GM12878 (cell line): ENCODE data around the gene NEK7. TPM values are rescaled to one million over a fixed set of nuclear protein-coding genes. Genes with fewer than 3 reads are reported as not detected.

Source experiments
- ATAC-seq: fragments of 200-7000 bp; cut with Tn5 transposase; 3 replicates; pipeline ENCODE4 v1.9.1; 2020; ENCODE audit warnings: mild to moderate bottlenecking, moderate library complexity
- BruUV-seq: library from RNA; stranded (reverse); fragments of 400-500 nt; replicated peaks from 2 replicates; lab custom pipeline; 2021; lab: Mats Ljungman, UMichigan
- CTCF ChIA-PET: fragments of 300-600 bp; sonication (Branson Sonifier 250); formaldehyde crosslinking; extraction: SDS; loops from one replicate; lab custom pipeline; 2021; ENCODE audit warnings: inconsistent platforms; lab: Yijun Ruan, JAX
- POLR2A ChIA-PET: fragments of 350-600 bp; formaldehyde crosslinking; extraction: SDS; loops from one replicate; lab custom pipeline; 2021; ENCODE audit warnings: inconsistent platforms; lab: Charles Lee
- RAD21 ChIA-PET: fragments of 300-600 bp; sonication (Branson Sonifier 250); formaldehyde crosslinking; loops from one replicate; lab custom pipeline; 2023; ENCODE audit warnings: antibody characterized with exemption; ENCODE audit not compliant: unreplicated experiment; lab: Charles Lee
- SMC1A ChIA-PET: fragments of 300-600 bp; sonication (Branson Sonifier 250); formaldehyde crosslinking; loops from one replicate; lab custom pipeline; 2023; ENCODE audit not compliant: unreplicated experiment, uncharacterized antibody; lab: Charles Lee
- DNase-seq: peaks from one replicate; pipeline ENCODE4 v3.0.0-alpha.2; 2011; ENCODE audit warnings: low read depth, low spot score
- FAIRE-seq: peaks from 3 replicates; lab custom pipeline; 2011; peaks lifted over from hg19 to GRCh38; lab: Jason Lieb, UNC
- H2AFZ ChIP-seq: 2 replicates; pipeline ENCODE4 v1.6.0; 2011; ENCODE audit warnings: low read depth, low read length, control low read depth; ENCODE audit not compliant: control insufficient read depth
- H3K27ac ChIP-seq: 2 replicates; pipeline ENCODE4 v1.5.1; 2011; ENCODE audit warnings: control low read depth; ENCODE audit not compliant: control insufficient read depth, insufficient read depth
- H3K27me3 ChIP-seq, 2 experiments: replicated peaks in 1 of 2; 2 replicates each; pipeline versions ENCODE4 v1.6.0 to v1.6.1; 2011; ENCODE audit warnings: low read length in 1 of 2; ENCODE audit not compliant: control insufficient read depth in 2 of 2, insufficient read depth in 2 of 2
- H3K36me3 ChIP-seq, 2 experiments: 2 replicates each; pipeline ENCODE4 v1.5.1; 2011; ENCODE audit warnings: low read length in 1 of 2; ENCODE audit not compliant: control insufficient read depth in 2 of 2, insufficient read depth in 2 of 2
- H3K4me1 ChIP-seq: 2 replicates; pipeline ENCODE4 v1.6.1; 2011; ENCODE audit warnings: mild to moderate bottlenecking, low read length, moderate library complexity, mixed read lengths; ENCODE audit not compliant: control insufficient read depth, insufficient read depth
- H3K4me2 ChIP-seq: 2 replicates; pipeline ENCODE4 v1.6.0; 2011; ENCODE audit warnings: control low read depth; ENCODE audit not compliant: control insufficient read depth, insufficient read depth
- H3K4me3 ChIP-seq: fragments of 200-600 bp; sonication (generic); 2 replicates; pipeline ENCODE4 v1.5.1; 2016
- H3K79me2 ChIP-seq: 2 replicates; pipeline ENCODE4 v1.6.0; 2011; ENCODE audit warnings: low read length; ENCODE audit not compliant: control insufficient read depth, insufficient read depth
- H3K9ac ChIP-seq: 2 replicates; pipeline ENCODE4 v1.8.0; 2011; ENCODE audit warnings: low read length, control low read depth, mixed read lengths; ENCODE audit not compliant: control insufficient read depth, insufficient read depth
- H3K9me3 ChIP-seq: replicated peaks from 3 replicates; pipeline ENCODE4 v1.5.1; 2011; ENCODE audit warnings: mild to moderate bottlenecking, low read length; ENCODE audit not compliant: control insufficient read depth, insufficient read depth
- H4K20me1 ChIP-seq: 2 replicates; pipeline ENCODE4 v1.6.0; 2011; ENCODE audit not compliant: control insufficient read depth, insufficient read depth
- CHD1 ChIP-seq: IDR thresholded peaks from 2 replicates; pipeline ENCODE4 v1.6.1; 2012; ENCODE audit warnings: low read depth, low read length, improper control_type of control experiment
- CHD2 ChIP-seq: IDR thresholded peaks from 2 replicates; pipeline ENCODE4 v1.6.1; 2011; ENCODE audit warnings: low read depth, low read length, improper control_type of control experiment, borderline replicate concordance
- CREM ChIP-seq: IDR thresholded peaks from 2 replicates; pipeline ENCODE4 v1.6.1; 2014; ENCODE audit warnings: antibody characterized with exemption, low read depth
- JUNB ChIP-seq: IDR thresholded peaks from 2 replicates; pipeline ENCODE4 v1.6.1; 2016; ENCODE audit warnings: antibody characterized with exemption, mild to moderate bottlenecking
- KDM1A ChIP-seq: fragments of 200-600 bp; sonication (generic); IDR thresholded peaks from 2 replicates; pipeline ENCODE4 v1.6.1; 2016; ENCODE audit warnings: borderline replicate concordance
- MLLT1 ChIP-seq: fragments of 450-650 bp; IDR thresholded peaks from 2 replicates; pipeline ENCODE4 v1.6.1; 2016; ENCODE audit warnings: mild to moderate bottlenecking
- NR2F1 ChIP-seq: fragments of 450-650 bp; conservative IDR thresholded peaks from 2 replicates; pipeline ENCODE4 v1.6.1; 2017; ENCODE audit warnings: mild to moderate bottlenecking
- RAD51 ChIP-seq: fragments of 450-650 bp; IDR thresholded peaks from 2 replicates; pipeline ENCODE4 v1.6.1; 2016; ENCODE audit warnings: moderate library complexity, mild to moderate bottlenecking, inconsistent platforms
- RCOR1 ChIP-seq: conservative IDR thresholded peaks from 2 replicates; pipeline ENCODE4 v1.6.1; 2012; ENCODE audit warnings: low read depth, low read length, improper control_type of control experiment
- SP1 ChIP-seq: IDR thresholded peaks from one replicate; pipeline ENCODE4 v1.6.1; 2011; ENCODE audit warnings: low read depth, low read length
- TAF1 ChIP-seq: IDR thresholded peaks from 2 replicates; pipeline ENCODE4 v1.6.1; 2011; ENCODE audit warnings: mild to moderate bottlenecking, low read depth, low read length, borderline replicate concordance
- TBL1XR1 ChIP-seq: IDR thresholded peaks from 2 replicates; pipeline ENCODE4 v1.6.1; 2012; ENCODE audit warnings: low read depth, low read length, improper control_type of control experiment
- TCF12 ChIP-seq: IDR thresholded peaks from 2 replicates; pipeline ENCODE4 v1.6.1; 2011; ENCODE audit warnings: low read depth, mild to moderate bottlenecking, low read length
- ZNF217 ChIP-seq: fragments of 450-650 bp; IDR thresholded peaks from 2 replicates; pipeline ENCODE4 v1.6.1; 2017; ENCODE audit warnings: antibody characterized with exemption, mild to moderate bottlenecking
- ZNF24 ChIP-seq: fragments of 450-650 bp; IDR thresholded peaks from 2 replicates; pipeline ENCODE4 v1.6.1; 2017; ENCODE audit warnings: antibody characterized with exemption, mild to moderate bottlenecking
- WGBS: methylation state at CpG from one replicate; pipeline ENCODE4 v1.1.6; 2016; ENCODE audit warnings: low lambda C conversion rate; ENCODE audit not compliant: insufficient replicate concordance, insufficient coverage; ENCODE audit errors: missing lambda C conversion rate; 5-methylcytosine and 5-hydroxymethylcytosine counted together
- in situ Hi-C: fragments of 300-500 bp; cut with MboI; formaldehyde crosslinking; loops from 9 replicates; pipeline ENCODE4 v1.14.3; 2018; ENCODE audit warnings: mixed read lengths
- intact Hi-C: fragments of 100-400 bp; cut with micrococcal nuclease; formaldehyde crosslinking; loops from one replicate; pipeline ENCODE4 v1.14.2; 2022; ENCODE audit not compliant: unreplicated experiment
- polyA plus RNA-seq, 11 experiments: library from polyadenylated mRNA; depleted of rRNA in 4 of 11; unstranded in 6 of 11; stranded (reverse) in 5 of 11; fragments of >200 nt; fragmentation: Nextera tagmentation in 4 of 11; fragmentation: Illumina TruSeq in 1 of 11; extraction: Ambion mirVana in 4 of 11; extraction: Trizol in 1 of 11; gene quantifications; 1 replicate in 1 of 11; 2 replicates in 10 of 11; pipeline versions ENCODE4 v1.2.1 to v1.2.3, GENCODE V29; 2011 to 2016; ENCODE audit warnings: inconsistent platforms in 2 of 11, missing spikeins in 2 of 11, low read depth in 1 of 11
- total RNA-seq, 4 experiments: library from RNA; depleted of rRNA in 3 of 4; stranded (reverse); fragments of >200 nt in 3 of 4; fragmentation: Illumina TruSeq in 1 of 4; extraction: Trizol in 1 of 4; gene quantifications; 2 replicates each; pipeline versions ENCODE4 v1.2.1 to v1.2.3, GENCODE V29; 2013 to 2021
- TF ChIP-seq, protein P1 (sequence below): IDR thresholded peaks from 2 replicates; pipeline ENCODE4 v1.6.1; 2011; ENCODE audit warnings: mild to moderate bottlenecking, low read depth, low read length, moderate library complexity; ENCODE audit not compliant: insufficient replicate concordance

The NEK7 gene
- total and polyA plus RNA-seq, 10 of the 15 experiments (the other 5 are each of a cell fraction or from before 2014, with no cell fraction given) = 9.4 to 77.7 (median 24.0) TPM

- FAIRE-seq (no peak), ATAC-seq (no peak)
- Histone ChIP-seq H4K20me1 (no peaks in the 10 kb centered on the region), H3K27ac (no peak overlapping the region), H2AFZ (no peak overlapping the region), H3K36me3 (peaks cover 0 to 3% of the 10 kb centered on the region in 2 experiments; a peak in 2 of 4 replicates), H3K79me2 (no peaks in the 10 kb centered on the region), H3K27me3 (no peaks in the 10 kb centered on the region), H3K4me3 (no peak overlapping the region), H3K9me3 (no peaks in the 10 kb centered on the region), H3K9ac (no peak overlapping the region)
- in situ Hi-C loops (no loop called here), intact Hi-C loops (no loop called here)
- CTCF ChIA-PET = interaction anchor here (0.9 to 1.7 kb wide), 6 partner anchors 9 to 86 kb away, joined by 3 to 11 read pairs (median 4); no protein-coding TSS in a partner anchor
- SMC1A ChIA-PET = interaction anchor here (0.8 to 2.4 kb wide), 7 partner anchors 9 to 96 kb away, joined by 3 to 7 read pairs (median 4); no protein-coding TSS in a partner anchor
- POLR2A ChIA-PET = interaction anchor here (1.1 kb wide), 1 partner anchor 9 kb away, joined by 3 read pairs; no protein-coding TSS in a partner anchor
- BruUV-seq = no TSS peak
- RAD21 ChIA-PET = interaction anchor here (0.8 to 1.2 kb wide), 3 partner anchors 12 to 111 kb away, joined by 3 to 4 read pairs (median 3); no protein-coding TSS in a partner anchor
- TF ChIP-seq CREM = no peak
- no peak for TF ChIP-seq TBL1XR1
- no peak for TF ChIP-seq CHD1
- no peak for TF ChIP-seq KDM1A
- no peak for TF ChIP-seq ZNF24
- TF ChIP-seq NR2F1 = no peak
- no peak for TF ChIP-seq JUNB
- no peak for TF ChIP-seq ZNF217
- no peak for TF ChIP-seq MLLT1
- TF ChIP-seq CHD2 = no peak
- TF ChIP-seq RCOR1 = no peak
- TF ChIP-seq TAF1 = no peak
- no peak for TF ChIP-seq TCF12
- TF ChIP-seq SP1 = no peak
- TF ChIP-seq RAD51 = no peak
- TF ChIP-seq, protein P1, sequence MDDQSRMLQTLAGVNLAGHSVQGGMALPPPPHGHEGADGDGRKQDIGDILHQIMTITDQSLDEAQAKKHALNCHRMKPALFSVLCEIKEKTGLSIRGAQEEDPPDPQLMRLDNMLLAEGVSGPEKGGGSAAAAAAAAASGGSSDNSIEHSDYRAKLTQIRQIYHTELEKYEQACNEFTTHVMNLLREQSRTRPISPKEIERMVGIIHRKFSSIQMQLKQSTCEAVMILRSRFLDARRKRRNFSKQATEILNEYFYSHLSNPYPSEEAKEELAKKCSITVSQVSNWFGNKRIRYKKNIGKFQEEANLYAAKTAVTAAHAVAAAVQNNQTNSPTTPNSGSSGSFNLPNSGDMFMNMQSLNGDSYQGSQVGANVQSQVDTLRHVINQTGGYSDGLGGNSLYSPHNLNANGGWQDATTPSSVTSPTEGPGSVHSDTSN = no peak
- TF ChIP-seq, all 136 proteins: peak for 0
- WGBS = 98% methylated on average over 3 of the region's 3 CpGs
- DNase-seq = no peak
- Histone ChIP-seq H3K4me1 (no peaks in the 10 kb centered on the region), H3K4me2 (no peak overlapping the region)
Observed at GRCh38 chr1:198265073-198265661, 108.4 kb downstream of the NEK7 start.
